Breast epithelium (tissue), 4 donors: Measurements from ENCODE around the gene LHPP. TPM values are rescaled to one million over a fixed set of nuclear protein-coding genes. Genes with fewer than 3 reads are reported as not detected.

Experiments
- DNase-seq, 2 donors: peaks; one replicate each; pipeline ENCODE4 v3.0.0-alpha.2; 2019; ENCODE audit warnings: low spot score in 2 of 2
- H3K27ac ChIP-seq, 2 donors: fragments of 200-600 bp; sonication (generic) in 1 of 2; one replicate each; pipeline ENCODE4 v1.5.1; 2016 to 2019; ENCODE audit warnings: mild to moderate bottlenecking in 1 of 2
- H3K27me3 ChIP-seq, 2 donors: fragments of 200-600 bp; sonication (generic) in 1 of 2; one replicate each; pipeline versions ENCODE4 v1.5.1 to v1.6.0; 2017 to 2019; ENCODE audit warnings: control low read depth in 1 of 2, mild to moderate bottlenecking in 1 of 2
- H3K36me3 ChIP-seq: fragments of 200-600 bp; one replicate; pipeline ENCODE4 v1.5.1; 2019
- H3K4me1 ChIP-seq, 2 donors: fragments of 200-600 bp; sonication (generic); one replicate each; pipeline ENCODE4 v1.5.1; 2016 to 2019; ENCODE audit warnings: control low read depth in 1 of 2
- H3K4me3 ChIP-seq, 3 donors: fragments of 200-600 bp; sonication (generic); 1 replicate in 2 of 3; 2 replicates in 1 of 3; pipeline ENCODE4 v1.5.1; 2016 to 2019; ENCODE audit warnings: mild to moderate bottlenecking in 3 of 3, moderate library complexity in 2 of 3
- H3K9me3 ChIP-seq, 2 donors: fragments of 200-600 bp; sonication (generic) in 1 of 2; one replicate each; pipeline ENCODE4 v1.5.1; 2016 to 2019; ENCODE audit warnings: control low read depth in 1 of 2
- CTCF ChIP-seq, 3 donors: fragments of 450-650 bp; IDR thresholded peaks; one replicate each; pipeline ENCODE4 v1.5.1; 2016 to 2017; ENCODE audit warnings: antibody characterized with exemption in 3 of 3, mild to moderate bottlenecking in 3 of 3, moderate library complexity in 3 of 3
- POLR2A ChIP-seq: fragments of 450-650 bp; IDR thresholded peaks from one replicate; pipeline ENCODE4 v1.6.1; 2016; ENCODE audit warnings: antibody characterized with exemption, mild to moderate bottlenecking, moderate library complexity
- POLR2AphosphoS5 ChIP-seq, 3 donors: sonication (generic); formaldehyde crosslinking; IDR thresholded peaks; one replicate each; pipeline ENCODE4 v1.6.1; 2017; ENCODE audit warnings: antibody characterized with exemption in 3 of 3
- intact Hi-C: fragments of 100-400 bp; cut with DNase I; formaldehyde crosslinking; loops from one replicate; pipeline ENCODE4 v1.15.1; 2023; ENCODE audit warnings: low total_unique reads
- total RNA-seq, 3 donors: library from RNA; depleted of rRNA; stranded (reverse); fragments of >200 nt; gene quantifications; one replicate each; pipeline ENCODE4 v1.1.0, GENCODE V29; 2016

The LHPP gene
- total RNA-seq, 3 donors from 2014 or later, result 13.1 to 19.6 (median 17.0) TPM

- H3K27ac ChIP-seq, result peak overlapping the region in 1 of 2 donors; percentile 79
- no peak for DNase-seq
- H3K9me3 ChIP-seq, result no peaks in the 10 kb centered on the region
- intact Hi-C loops, result no loop called here
- TF ChIP-seq CTCF (IDR thresholded peaks at IDR 0.05), result no peak
- peak in 1 of 3 donors; percentile 19 for TF ChIP-seq POLR2AphosphoS5 (IDR thresholded peaks at IDR 0.05)
- no peaks in the 10 kb centered on the region for H3K4me1 ChIP-seq
- no peaks in the 10 kb centered on the region for H3K36me3 ChIP-seq
- no peak overlapping the region for H3K4me3 ChIP-seq
- H3K27me3 ChIP-seq, result no peaks in the 10 kb centered on the region
These were observed 98.9 kb downstream of the LHPP start for GRCh38 chr10:124560377-124561105.

GRCh38 chr10:124561206-124561605, 99.6 kb downstream of the LHPP start:
- H3K4me1 ChIP-seq, result no peaks in the 10 kb centered on the region
- TF ChIP-seq CTCF (IDR thresholded peaks at IDR 0.05), result no peak
- TF ChIP-seq POLR2A, result no peak
- TF ChIP-seq POLR2AphosphoS5 (IDR thresholded peaks at IDR 0.05), result no peak
- DNase-seq, result no peak

DNA sequence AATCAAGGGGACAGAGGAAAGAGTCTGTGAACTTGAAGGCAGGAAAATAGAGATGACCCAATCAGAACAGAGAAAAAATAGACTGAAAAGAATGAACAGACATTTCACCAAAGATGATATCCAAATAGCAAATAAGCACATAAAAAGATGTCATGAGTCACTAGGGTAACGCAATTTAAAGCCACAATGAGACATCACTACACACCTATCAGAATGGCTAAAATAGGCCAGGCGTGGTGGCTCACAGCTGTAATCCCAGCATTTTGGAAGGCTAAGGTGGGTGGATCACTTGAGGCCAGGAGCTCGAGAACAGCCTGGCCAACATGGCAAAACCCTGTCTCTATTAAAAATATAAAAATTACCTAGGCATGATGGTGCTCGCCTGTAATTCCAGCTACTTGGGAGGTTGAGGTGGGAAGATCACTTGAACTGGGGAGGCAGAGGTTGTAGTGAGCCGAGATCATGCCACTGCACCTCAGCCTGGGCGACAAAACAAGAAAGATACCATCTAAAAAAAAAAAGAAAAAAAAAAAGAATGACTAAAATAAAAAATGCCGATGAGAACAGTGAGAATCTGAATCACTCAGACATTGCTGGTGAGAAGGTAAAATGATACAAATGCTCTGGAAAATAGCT, 100.9 kb downstream of the LHPP start:
- H3K4me3 ChIP-seq, result no peak overlapping the region
- H3K4me1 ChIP-seq, result no peaks in the 10 kb centered on the region
- no peak overlapping the region for H3K27ac ChIP-seq
- intact Hi-C loops, result no loop called here
- no peaks in the 10 kb centered on the region for H3K9me3 ChIP-seq
- no peaks in the 10 kb centered on the region for H3K36me3 ChIP-seq
- no peaks in the 10 kb centered on the region for H3K27me3 ChIP-seq
- DNase-seq, result no peak
- TF ChIP-seq POLR2A (no peak), CTCF (IDR thresholded peaks at IDR 0.05) (no peak), POLR2AphosphoS5 (IDR thresholded peaks at IDR 0.05) (no peak)

More at GRCh38 chr10:124561206-124561605, 99.6 kb downstream of the LHPP start:
- intact Hi-C loops, result no loop called here
- no peaks in the 10 kb centered on the region for H3K27me3 ChIP-seq
- H3K4me3 ChIP-seq, result no peak overlapping the region
- peak overlapping the region in 1 of 2 donors; percentile 79 for H3K27ac ChIP-seq
- H3K9me3 ChIP-seq, result no peaks in the 10 kb centered on the region
- H3K36me3 ChIP-seq, result no peaks in the 10 kb centered on the region

GRCh38 chr10:124563320-124564040, 101.9 kb downstream of the LHPP start:
- Histone ChIP-seq H3K9me3 (no peaks in the 10 kb centered on the region), H3K27ac (no peak overlapping the region), H3K4me3 (no peak overlapping the region), H3K36me3 (no peaks in the 10 kb centered on the region), H3K27me3 (no peaks in the 10 kb centered on the region), H3K4me1 (no peaks in the 10 kb centered on the region)
- intact Hi-C loops, result no loop called here
- no peak for DNase-seq
- no peak for TF ChIP-seq POLR2AphosphoS5 (IDR thresholded peaks at IDR 0.05)
- TF ChIP-seq CTCF (IDR thresholded peaks at IDR 0.05), result no peak
- no peak for TF ChIP-seq POLR2A

DNA sequence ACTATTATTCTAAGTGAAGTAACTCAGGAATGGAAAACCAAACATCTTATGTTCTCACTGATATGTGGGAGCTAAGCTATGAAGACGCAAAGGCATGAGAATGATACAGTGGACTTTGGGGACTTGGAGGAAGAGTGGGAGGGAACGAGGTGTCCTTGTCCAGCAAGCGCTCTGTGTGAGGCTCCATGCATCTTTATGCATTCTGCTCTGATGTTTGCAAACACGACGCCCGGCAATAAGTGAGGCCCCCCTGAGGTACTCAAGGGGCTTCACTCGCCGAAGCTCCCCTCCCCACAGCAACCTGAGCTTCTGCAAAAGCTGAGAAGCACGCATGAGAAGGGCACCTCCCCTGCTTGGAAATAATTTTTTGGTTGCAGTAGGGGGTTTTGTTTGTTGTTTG, 103.3 kb downstream of the LHPP start:
- Histone ChIP-seq H3K4me1 (no peaks in the 10 kb centered on the region), H3K27ac (no peak overlapping the region), H3K9me3 (no peaks in the 10 kb centered on the region), H3K4me3 (no peak overlapping the region), H3K27me3 (no peaks in the 10 kb centered on the region), H3K36me3 (no peaks in the 10 kb centered on the region)
- intact Hi-C loops, result no loop called here
- TF ChIP-seq POLR2A (no peak), CTCF (IDR thresholded peaks at IDR 0.05) (no peak), POLR2AphosphoS5 (IDR thresholded peaks at IDR 0.05) (no peak)
- no peak for DNase-seq
